Mammary epithelial cell (primary cell): ENCODE data around the gene RAE1.

Experiments
- EZH2 ChIP-seq: IDR thresholded peaks from 2 replicates; pipeline ENCODE4 v1.6.1; 2012; ENCODE audit warnings: low read length, inconsistent platforms, borderline replicate concordance
- TF ChIP-seq, protein P1 (sequence below), 2 donors: IDR thresholded peaks in 1 of 2; conservative IDR thresholded peaks in 1 of 2; 2 replicates each; pipeline ENCODE4 v1.5.1; 2011 to 2012; ENCODE audit warnings: inconsistent platforms in 2 of 2, low read length in 2 of 2, mild to moderate bottlenecking in 2 of 2, control low read depth in 1 of 2, low read depth in 1 of 2; ENCODE audit not compliant: insufficient read depth in 1 of 2; ENCODE audit errors: extremely low read depth in 1 of 2

DNA sequence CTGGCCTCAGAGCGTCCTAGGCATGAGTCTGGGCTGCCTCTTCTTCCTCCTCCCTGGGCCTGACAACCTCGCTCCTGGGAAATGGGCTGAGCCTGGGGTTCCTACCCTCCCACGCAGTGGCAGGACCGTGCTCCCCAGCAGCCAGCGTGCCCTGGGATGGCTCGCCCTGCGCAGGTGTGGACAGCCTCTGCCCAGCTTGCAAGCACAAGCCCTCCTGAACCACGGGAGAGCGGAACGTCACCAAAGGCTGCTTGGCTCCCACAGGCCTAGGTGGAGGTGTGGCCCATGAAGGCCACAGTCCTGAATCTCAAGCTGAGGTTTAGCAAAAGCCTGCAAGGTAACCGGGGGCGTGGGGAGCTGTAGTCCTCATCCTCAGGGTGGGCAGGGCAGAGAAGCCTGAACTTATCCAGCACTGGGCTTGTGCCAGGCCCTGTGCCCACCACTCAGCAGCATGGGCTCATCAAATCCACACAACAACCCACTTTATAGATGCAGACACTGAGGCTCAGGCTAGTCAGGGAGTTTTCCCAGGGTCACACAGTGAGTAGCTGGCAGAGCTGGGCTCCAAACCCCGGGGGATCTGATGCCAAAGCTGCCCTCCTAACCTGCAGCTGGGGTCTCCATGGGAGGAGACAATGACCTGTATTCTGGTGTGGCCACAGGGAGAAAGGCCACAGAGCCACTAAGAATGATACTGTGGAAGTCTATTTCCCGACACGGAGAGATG is 65.4 kb downstream of the RAE1 start:
- TF ChIP-seq, protein P1, sequence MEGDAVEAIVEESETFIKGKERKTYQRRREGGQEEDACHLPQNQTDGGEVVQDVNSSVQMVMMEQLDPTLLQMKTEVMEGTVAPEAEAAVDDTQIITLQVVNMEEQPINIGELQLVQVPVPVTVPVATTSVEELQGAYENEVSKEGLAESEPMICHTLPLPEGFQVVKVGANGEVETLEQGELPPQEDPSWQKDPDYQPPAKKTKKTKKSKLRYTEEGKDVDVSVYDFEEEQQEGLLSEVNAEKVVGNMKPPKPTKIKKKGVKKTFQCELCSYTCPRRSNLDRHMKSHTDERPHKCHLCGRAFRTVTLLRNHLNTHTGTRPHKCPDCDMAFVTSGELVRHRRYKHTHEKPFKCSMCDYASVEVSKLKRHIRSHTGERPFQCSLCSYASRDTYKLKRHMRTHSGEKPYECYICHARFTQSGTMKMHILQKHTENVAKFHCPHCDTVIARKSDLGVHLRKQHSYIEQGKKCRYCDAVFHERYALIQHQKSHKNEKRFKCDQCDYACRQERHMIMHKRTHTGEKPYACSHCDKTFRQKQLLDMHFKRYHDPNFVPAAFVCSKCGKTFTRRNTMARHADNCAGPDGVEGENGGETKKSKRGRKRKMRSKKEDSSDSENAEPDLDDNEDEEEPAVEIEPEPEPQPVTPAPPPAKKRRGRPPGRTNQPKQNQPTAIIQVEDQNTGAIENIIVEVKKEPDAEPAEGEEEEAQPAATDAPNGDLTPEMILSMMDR (conservative IDR thresholded peaks at IDR 0.05 in 1 of 2, IDR thresholded peaks at IDR 0.05 in 1 of 2; ENCODE audit: extremely low read depth in 1 of 2, insufficient read depth in 1 of 2, low read depth in 1 of 2, low read length in 2 of 2) = no peak
- no peak for TF ChIP-seq EZH2
